HG02623 (cell line): ENCODE results near the gene KLF13.

Experiments
- ATAC-seq: cut with Tn5 transposase; IDR thresholded peaks from one replicate; pipeline ENCODE4 v1.9.1; 2021; ENCODE audit warnings: moderate library complexity; ENCODE audit not compliant: unreplicated experiment

Gene KLF13

DNA sequence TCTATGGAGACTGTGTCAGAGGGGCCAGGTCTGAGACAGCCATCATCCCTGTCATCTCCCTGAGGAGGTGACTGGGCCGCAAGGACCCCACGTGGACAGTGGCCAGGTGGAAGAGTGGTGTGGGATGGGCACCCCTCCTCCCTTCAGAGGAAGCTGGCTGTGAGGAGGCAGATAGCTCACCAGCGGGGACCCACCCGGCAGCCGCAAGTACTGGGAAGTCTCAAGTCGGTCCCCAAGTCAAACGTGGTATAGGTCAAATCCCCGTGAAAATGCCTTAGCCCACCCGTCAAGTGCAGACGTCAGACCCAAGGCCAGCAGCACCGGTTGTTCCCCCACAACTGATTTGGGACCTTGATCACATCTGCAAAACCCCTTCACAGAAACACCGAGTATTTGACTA, 12.3 kb upstream of the KLF13 start:
- no peak for ATAC-seq

DNA sequence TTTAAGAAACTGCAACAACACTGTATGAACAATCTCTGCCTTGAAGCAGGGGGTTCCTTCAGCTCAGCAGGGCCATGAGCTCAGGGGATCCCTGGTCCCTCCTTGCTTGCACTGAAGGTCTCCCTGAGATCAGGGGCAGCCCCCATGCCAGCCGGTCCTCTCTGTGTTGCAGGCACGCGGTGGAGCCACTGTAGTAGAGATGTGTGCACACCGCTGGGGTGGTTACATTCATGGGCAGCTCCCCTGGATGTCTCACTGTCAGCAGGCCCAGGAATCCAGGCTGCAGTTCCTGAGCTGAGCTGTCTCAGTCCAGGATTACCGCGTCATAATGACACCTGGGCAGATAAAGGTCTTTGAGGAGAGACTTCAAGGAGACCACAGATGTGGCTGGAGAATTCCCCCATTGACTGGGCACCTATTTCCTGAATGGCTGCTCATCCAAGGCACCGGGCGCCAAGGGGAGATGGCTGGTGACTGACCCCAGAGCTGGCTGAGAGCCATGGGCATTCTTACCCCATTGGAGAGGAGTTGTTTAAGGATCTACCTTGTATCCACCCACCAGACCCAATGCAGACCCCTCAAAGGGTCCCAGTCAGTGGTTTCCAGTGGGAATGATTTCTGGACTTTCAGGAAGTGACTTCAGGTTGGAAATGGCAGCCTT, 10.4 kb upstream of the KLF13 start:
- ATAC-seq: no peak

DNA sequence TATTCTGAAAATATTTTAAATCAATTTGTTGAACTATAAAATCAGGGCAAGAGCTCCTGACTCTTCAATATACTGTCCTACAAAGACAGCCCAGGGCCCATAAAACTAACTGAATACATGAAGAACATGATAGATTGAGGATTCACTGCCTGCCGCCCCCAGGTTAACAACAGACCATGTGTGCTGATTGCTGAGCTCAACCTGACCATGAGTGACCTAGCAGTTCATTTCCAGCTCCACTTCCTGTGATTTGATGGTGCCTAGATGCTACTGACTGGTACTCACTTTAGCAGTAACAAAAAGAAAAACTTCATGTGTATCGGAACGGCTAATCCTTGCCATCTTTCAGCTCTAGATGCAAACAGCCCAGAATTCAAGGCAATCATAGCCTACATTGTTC, 9.6 kb upstream of the KLF13 start:
- no peak for ATAC-seq

DNA sequence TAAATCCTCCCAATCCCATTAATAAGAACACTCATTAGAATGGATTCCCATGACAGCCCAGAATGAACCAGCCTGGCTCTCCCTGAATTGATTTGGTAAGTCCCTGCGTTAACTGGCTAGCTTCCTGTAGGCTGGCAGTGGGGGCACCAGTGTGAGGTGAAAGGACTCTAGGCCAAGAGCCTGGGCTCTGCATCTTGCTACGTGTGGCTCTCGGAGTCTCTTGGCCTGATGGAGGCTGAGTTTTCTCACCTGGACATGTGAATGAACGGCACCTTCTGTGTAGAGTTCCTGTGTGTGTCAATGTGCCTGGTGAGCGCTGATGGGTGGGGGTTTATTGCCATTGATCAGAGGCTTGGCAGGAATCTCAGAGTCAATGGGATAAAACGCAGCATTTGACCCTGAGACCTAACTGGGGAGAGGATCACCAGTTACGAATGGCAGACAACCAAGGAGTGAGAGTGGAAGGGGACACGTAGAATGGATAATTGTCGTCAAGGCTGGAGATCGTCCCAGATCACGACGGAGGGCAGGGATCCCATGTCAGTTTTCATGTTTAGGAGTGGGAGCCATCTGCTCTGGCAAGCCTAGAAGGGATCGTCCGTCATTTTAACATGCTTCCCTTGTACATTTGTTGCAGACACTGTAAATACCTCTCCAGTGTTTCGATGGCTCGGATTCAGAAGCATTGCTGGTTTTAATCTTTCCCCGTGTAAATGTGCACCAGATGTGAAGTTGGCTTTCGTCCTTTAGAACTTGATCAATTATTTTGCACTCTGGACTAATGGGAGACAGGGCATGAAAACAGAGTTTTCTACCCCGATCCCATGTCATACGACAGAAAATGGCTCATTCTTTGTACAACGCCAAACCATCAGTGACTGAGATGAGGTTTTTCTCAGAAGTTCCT, 9.0 kb upstream of the KLF13 start:
- no peak for ATAC-seq

DNA sequence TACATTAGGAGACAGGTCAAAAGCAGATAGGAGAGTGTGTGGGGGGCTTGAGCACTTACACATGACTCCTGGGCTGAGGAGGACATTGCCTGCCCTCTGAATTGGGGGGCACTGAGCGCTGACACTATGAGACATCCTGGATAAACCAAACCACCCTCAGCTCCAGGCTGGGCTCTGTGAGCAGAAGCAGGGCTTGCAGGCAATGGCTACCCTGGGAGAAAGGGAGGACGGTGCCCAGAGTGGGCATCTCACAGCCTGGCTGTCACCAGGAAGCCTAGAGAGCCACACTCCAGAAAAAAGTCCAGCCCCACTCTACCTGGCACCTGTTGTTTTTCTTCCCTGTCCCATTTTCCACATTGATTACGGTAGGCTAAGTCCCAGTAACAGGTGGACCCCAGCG, 8.2 kb upstream of the KLF13 start:
- no peak for ATAC-seq

DNA sequence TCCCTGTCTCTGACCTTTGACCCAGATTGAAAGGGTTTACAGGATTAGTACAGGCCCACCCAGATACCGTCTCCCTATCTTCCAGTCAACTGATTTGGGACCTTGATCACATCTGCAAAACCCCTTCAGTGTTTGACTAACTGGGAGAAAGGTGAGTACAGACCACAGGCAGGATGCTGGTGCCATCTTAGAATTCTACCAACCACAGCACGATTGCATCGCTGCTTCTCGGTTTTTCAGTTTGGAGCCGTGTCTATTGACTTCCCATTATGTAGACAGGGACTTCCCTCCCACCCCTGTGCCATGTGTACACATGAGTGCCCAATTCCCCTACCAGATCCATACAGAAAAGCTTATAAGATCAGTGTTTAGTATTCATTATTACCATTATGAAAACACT, 6.6 kb upstream of the KLF13 start:
- ATAC-seq: no peak

DNA sequence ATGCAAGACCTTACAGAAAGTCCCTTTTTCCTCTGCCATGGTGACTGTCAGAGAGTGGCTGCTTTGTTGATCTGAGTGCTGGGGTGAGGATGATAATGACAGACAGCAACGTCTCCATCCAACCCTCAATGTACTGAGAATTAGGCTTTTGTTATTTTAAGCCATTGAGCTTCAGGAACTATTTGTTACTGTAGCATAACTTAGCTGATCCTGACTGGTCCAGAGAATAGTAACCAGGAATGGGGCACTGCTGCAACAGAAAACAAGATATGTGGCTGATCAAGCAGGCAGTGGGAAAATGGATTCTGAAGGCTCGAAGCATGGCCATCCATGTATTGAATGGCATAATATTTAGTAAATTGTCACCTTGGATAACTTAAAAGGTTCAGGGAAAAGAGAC, 5.2 kb upstream of the KLF13 start:
- no peak for ATAC-seq

- no peak for ATAC-seq
Measured at GRCh38 chr15:31322504-31322903, 4.1 kb upstream of the KLF13 start.

DNA sequence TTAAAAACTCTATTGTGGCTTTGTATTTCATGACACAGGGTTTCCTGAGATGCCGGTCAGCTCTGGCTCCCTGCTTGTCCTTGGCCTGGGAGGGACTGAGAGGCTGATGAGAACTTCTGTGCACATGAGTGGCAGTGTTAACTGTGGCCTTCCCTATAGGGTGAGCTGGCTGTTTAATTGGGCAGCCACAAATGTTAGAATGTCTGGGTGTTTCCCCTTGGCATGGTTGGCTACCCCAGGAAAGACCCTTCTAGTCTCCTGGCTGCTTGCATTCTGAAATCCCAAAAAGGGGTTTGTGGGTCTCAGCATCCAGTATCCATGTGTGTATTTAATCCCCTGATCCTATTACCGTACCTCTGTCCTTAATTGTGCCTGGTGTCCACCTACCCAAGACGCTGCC, 3.0 kb upstream of the KLF13 start:
- ATAC-seq: no peak

GRCh38 chr15:31324186-31324585, 2.4 kb upstream of the KLF13 start:
- ATAC-seq: no peak

DNA sequence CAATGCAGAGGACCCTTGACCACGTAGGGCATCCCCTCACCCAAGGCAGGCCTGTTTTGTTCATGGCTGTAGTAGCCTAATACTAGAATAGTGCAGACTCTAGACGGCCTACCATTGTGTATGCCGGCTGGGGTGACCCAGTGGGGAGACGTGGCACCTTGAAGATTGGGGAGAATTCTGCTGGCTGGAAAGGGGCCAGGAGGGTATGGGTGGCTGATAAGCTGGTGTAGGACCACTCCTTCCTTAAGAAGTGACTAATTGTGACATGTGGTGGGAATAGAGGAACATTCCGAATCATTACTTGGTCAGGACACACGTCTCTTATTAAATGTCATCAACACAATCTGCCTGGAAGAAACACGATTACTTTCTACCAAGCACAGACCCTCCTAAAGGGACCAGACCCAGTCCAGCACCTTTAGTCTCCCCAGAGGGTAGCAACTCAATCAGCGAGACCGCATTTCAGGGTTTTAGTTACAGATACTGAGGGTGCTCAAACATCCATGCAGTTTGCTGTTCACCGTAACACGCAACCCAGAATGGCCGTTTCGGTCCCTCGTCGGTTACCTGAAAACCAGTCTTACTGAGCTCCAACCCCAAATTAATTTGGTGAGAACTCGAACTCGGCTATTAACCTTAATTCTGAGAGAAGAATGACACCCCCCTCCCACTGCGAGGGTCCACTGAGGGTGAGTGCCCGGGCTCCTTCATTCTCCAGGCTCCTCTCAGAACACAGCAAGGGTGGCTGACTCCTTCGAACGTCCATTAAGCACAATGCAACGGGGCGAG, 1.6 kb upstream of the KLF13 start:
- no peak for ATAC-seq

- no peak for ATAC-seq
Measured at GRCh38 chr15:31325595-31326155, 960 bp upstream of the KLF13 start.

GRCh38 chr15:31326875-31327668, 437 bp downstream of the KLF13 start:
- peak; percentile 13 for ATAC-seq

DNA sequence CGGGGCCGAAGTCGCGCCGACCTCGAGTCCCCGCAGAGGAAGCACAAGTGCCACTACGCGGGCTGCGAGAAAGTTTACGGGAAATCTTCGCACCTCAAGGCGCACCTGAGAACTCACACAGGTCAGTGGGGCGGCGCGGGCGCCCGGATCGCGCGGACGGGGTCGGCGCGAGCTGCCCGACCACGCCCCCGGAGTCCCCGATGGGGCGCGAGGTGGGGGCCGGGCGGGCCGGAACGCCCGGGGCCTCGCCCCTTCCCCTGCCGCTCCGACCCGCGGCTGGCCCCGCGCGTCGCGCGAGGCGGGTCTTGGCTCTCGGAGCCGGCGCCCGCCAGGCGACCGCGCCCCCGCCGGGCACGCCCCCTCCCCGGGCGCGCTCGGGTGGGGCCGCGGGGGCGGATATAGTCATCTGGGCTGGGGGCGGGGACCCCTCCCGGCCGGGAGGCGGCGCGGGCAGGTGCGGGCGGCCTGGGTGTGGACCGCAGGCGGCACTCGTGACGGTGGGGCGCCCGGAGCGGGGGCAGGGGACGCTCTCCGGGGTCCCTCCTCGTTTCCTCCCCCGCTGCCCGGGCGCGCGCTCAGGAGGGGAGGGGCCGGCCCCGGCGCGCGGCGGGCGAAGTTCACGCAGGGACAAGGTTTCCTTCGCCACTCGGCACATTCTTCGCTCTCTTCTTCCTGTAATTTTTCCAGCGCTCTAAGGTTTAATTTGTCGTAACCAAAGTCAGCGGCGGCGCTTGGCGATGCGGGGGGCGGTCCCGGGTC, 1.2 kb downstream of the KLF13 start:
- no peak for ATAC-seq

DNA sequence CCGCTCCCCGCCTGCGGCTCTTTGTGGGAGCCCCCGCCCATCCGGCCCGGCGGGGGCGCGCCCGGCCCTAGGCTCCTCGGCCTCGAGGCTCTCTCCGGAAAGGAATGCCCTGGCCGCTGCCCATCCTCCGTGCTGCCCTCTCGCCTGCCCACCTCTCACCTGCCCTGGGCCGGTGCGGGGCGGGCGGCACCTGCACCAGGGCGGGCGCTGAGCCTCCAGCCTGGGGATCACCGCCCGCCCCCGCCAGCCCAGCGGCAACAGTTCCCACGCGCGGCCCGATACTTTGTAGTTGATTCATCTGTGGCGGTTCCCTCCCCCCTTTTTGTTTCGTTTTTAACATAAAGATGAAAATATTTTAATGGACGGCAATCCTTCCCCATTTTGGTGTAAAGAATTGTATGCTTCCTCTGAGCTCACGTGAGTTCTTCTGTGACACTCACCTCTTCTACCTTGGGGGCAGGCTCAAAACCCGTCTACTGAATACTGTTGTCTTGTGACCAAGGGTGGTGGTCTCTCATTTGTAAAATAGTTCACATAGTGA, 1.9 kb downstream of the KLF13 start:
- ATAC-seq: no peak

GRCh38 chr15:31328969-31329639, 2.5 kb downstream of the KLF13 start:
- ATAC-seq: no peak

DNA sequence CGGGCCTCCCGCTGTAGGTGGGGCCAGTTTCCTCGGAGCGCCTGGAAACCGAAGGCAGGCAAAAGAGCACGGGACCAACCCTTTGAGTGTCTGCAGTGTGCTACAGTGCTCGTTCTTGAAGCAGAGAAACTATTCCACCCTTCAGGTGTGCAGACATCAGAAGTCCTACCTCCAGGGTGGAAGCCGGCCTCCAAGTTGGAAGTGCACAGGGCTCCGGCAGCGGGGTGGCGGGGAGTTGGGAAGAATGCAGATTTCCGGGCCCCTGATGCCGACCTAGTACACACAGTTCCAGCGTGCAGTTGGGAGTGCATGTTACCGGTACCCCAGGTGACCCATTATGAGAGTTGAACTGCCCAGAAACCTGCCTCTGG, 3.0 kb downstream of the KLF13 start:
- no peak for ATAC-seq

GRCh38 chr15:31330111-31330785, 3.6 kb downstream of the KLF13 start:
- no peak for ATAC-seq
